Middle frontal gyrus (tissue), 1 donor: ENCODE results near the gene RASA1.
"Not testable (repeated sequence)": the region's sequence is repeated elsewhere in the genome, so short reads cannot be mapped to it uniquely, and the experiment has no call there.

Experiments
- DNase-seq: peaks from one replicate; pipeline ENCODE4 v3.0.0-alpha.2; 2015; ENCODE audit warnings: low spot score; ENCODE audit errors: extremely low spot score

The RASA1 gene

DNA sequence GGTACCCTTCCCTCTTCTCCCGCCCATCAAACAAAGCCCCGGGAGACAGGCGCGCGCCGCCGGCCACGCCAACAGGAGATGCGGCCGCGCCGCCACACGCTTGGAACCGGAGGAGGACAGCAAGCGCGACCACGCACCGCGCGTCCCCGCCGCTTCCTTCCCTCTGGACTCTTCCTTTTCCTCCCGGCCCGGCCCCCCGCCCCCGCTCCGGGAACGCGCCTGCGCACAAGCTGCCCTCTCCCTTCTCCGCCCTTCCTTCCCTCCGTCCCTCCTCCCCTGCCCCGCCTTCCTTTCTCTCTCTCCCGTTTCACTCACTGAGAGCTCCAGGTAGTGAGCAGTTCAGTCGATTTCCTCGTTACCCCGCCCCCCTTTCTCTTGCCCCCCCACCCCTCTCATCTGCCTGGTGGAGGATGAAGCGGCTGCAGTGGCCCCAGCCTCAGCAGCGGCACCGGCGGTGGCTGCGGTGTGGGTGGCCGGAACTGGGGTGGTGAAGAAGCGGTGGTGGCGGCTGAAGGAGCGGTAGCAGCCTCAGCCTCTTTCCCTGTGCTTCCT is at the start of gene RASA1:
RASA1 (plus strand) TSS at position 310 of the 552 bp plus-strand sequence. CDS start 569 bp downstream, outside the sequence.
- DNase-seq, result peak; percentile 88

DNA sequence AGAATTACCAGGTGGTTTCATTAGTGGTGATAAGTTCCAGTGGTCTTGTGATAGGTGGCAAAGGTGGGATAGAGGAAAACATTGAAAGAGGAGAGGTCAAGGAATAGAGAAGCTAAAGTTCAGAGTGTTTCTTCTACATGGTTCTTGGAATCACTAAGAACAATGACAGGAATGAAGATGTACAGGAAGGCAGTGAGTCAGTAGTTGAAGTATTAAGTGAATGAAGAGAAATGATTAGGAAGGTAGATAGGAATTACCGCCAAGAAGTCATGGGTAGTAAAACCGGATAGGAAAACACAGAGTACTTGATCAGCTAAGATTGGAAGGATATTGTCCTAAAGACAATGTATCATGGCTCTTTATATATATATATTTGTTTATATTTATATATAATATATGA is 37.9 kb upstream of the RASA1 start:
- DNase-seq, result no peak

DNA sequence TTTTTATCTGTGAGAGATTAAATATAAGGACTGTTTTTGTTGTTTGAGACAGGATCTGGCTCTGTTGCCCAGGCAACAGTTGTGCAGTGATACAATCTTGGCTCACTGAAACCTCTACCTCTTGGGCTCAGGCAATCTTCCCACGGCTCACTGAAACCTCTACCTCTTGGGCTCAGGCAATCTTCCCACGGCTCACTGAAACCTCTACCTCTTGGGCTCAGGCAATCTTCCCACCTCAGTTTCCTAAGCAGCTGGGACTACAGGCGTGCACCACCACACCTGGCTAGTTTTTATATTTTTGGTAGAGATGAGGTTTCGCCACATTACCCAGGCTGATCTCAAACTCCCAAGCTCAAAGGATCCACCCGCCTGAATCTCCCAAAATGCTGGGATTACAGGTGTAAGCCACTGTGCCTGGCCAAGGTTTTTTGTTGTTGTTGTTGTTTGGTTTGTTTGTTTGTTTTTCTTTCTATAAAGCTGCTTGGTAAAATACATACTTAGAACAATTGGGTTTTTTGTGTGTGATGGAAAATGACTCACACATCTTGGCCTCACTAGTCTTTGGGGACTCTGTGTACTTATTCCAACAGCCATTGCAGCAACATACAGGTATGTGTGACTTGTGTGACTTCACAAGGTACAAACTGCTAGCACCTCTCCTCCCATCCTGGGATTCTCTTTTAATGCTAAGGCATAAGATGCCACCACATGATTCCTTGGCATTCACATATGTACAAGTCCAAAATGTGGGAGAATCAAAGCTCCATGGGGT is 36.5 kb upstream of the RASA1 start:
- no peak for DNase-seq

DNA sequence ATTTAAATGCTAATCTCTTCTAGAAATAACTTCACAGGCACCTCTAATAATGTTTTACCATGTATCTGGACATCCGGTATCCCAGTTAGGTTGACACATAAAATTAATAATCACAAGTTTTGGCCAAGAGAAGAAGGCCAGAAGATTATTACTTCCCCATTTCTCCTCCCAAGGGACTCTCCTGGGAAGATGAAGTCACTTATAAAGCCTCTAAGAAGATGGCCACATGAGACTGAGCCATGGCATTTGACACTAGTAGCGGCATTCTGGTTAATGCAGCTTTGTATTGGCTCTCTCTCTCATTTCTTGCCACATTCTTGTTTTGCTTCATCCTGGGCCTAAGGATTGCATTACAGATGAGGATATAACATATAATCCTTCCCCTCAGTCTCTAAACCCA is 34.5 kb upstream of the RASA1 start:
- DNase-seq, result no peak

- no peak for DNase-seq
Observed at GRCh38 chr5:87241555-87241954, 26.1 kb upstream of the RASA1 start.

DNA sequence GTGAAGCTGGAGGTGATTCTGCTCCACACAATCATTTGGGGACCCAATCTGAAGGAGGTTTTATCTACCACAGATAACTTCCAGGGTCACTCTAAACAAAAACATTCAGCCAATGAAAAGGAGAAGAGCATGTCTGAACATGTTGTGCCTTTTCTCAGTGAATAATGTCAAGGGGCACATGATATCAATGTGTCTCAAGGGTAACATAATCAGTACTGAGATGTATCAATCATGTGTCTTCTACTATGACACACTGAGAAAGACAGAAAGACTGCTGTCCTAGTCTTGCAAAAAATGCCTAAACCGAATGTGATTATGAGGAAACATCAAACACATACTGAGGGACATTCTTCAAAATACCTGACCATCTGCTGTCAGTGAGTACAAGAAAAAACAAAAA is 25.4 kb upstream of the RASA1 start:
- no peak for DNase-seq

DNA sequence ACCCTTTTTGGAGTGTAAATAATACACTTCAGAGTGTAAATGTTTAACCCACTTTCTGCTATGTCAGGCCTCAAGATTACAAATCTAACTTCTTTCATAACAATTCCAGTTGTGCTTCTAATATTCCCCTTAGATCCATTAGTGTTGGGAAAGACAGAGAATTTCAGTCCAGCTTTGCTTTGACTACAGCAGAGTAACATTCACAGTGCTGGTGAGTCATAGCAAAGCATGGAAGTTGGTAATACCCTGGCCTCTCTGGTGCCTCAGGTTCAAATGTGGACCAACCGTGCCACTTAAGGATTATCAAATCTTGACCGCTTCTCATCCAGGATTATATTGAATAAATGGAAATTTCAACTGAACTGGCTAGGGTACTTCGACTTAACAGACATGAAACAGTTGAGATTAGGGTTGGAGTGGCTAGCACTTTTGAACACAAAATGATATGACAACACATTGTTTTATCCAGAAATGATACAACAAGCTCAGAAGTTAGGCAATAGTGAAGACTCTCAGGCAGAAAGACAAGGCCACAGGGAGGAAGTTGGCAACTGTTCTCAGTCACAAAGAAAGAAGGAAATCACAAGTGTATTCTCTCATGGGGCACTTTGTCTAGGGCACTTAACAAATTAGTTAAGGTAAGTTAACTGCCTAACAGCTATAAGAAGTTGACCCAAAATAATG is 24.4 kb upstream of the RASA1 start:
- no peak for DNase-seq

DNA sequence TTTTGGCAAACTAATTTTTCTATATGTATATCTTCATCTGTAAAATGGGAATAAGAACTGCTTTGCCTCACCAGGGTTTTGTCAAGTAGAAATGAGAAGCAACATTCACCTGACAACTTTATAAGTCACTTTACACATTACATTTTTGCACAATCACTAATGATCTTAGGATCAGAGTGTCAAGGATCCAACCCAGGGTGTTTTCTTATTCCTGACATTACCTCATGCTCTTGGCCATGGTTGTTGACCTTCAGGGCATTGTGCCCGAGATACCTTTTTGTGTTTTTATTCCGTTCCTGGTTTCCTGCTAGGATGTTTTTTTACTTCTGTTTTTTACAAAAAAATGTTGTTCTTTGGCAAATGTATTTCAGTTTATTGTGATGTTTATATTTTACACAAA is 22.2 kb upstream of the RASA1 start:
- DNase-seq, result no peak

- no peak for DNase-seq
Observed at GRCh38 chr5:87246061-87246460, 21.6 kb upstream of the RASA1 start.

- DNase-seq, result no peak
Observed at GRCh38 chr5:87252283-87252605, 15.4 kb upstream of the RASA1 start.

DNA sequence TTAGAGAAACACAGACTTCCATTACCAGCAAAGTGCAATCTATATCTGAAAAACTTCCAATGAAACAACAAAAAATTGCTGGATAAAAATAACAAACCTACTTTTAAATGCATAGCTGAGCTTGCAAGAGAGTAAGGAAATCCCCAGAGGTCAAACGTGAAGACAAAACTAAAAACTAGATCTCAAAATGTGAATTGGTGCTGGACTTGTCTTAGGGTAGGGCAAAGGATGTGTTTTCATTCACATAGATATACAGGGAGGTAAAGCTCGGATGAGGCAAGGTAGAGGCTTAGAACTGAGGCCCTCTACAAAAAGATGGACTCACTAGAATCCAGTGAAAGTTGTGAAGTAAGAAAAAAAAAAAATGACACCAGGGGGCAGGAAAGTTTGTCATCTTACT is 13.6 kb upstream of the RASA1 start:
- DNase-seq, result no peak

GRCh38 chr5:87258507-87258906 is 9.2 kb upstream of the RASA1 start:
- no peak for DNase-seq

GRCh38 chr5:87260604-87261192 is 7.0 kb upstream of the RASA1 start:
- DNase-seq, result no peak

DNA sequence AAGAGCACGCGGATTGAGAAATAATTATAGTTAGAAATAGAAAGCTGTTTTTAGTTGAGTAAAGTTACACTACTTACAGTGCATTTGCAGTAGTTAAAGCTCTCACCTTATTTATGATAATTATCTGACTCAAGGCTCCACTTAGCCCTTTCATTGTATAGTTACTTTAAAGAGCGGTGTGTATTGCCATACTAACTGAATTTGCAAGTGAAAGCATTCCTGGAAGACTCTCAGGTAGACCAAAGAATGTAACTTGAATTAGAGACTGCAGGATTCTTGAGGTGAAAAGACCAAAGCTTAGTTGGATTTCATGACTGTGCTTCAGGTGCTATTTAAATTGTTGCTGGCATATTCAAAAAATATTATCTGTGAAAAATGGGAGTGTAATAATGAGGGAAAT is 4.2 kb upstream of the RASA1 start:
- no peak for DNase-seq

GRCh38 chr5:87266914-87267573 is 639 bp upstream of the RASA1 start:
- no peak for DNase-seq

DNA sequence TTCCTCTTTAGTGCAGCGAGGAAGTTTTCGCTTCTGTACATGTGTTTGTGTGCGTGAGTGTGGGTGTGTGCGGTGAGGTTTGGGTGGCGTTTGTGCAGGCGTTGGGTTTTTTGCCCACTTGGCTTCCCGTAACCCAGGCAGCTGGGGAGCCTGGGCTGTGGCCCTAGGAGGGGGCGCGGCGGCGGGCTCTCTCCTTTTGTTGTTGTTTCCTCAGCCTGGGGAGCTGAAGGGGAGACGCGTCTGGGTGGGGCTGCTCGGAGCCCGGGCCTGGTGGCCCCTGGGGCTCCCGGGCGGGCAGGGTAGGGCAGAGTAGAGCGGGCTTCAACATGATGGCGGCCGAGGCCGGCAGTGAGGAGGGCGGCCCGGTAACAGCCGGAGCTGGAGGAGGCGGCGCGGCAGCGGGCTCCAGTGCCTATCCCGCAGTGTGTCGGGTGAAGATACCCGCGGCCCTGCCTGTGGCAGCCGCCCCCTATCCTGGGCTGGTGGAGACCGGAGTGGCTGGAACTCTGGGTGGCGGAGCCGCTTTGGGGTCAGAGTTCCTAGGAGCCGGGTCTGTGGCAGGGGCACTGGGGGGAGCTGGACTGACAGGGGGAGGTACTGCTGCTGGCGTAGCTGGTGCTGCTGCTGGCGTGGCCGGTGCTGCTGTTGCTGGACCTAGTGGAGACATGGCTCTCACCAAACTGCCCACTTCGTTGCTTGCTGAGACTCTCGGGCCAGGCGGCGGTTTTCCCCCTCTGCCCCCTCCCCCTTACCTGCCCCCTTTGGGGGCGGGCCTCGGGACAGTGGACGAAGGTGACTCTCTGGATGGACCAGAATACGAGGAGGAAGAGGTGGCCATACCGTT is 665 bp downstream of the RASA1 start:
- DNase-seq, result peak; percentile 49

- DNase-seq, result no peak
Observed at GRCh38 chr5:87268970-87269377, 1.3 kb downstream of the RASA1 start.

- DNase-seq, result not testable (repeated sequence)
Observed at GRCh38 chr5:87270888-87271287, 3.2 kb downstream of the RASA1 start.

GRCh38 chr5:87276655-87277054 is 9.0 kb downstream of the RASA1 start:
- DNase-seq, result no peak

DNA sequence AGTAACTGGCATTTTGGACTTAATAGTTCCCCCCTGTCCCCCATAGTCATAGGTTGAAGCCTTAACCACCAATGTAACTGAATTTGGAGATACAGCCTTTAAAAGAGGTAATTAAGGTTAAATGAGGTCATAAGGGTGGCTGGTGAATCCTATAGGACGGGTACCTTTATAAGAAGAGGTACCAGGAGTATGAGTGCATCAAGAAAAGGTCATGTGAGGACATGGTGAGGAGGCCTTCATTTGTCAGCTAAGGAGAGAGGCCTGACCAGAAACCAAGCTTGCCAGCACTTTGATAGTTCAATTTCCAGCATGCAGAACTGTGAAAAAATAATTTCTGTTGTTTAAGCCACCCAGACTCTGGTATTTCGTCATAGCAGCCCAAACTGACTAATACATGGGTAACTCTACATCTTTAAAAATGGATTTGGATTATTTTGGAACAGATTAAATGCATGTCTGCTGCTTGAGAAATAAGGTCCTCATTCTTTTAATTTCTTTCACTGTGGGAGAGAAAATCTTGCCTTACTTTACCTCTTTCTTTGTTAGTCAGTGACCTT is 9.7 kb downstream of the RASA1 start:
- DNase-seq, result no peak
